Measurements from ENCODE around the gene HSPBP1.

Gene HSPBP1

DNA sequence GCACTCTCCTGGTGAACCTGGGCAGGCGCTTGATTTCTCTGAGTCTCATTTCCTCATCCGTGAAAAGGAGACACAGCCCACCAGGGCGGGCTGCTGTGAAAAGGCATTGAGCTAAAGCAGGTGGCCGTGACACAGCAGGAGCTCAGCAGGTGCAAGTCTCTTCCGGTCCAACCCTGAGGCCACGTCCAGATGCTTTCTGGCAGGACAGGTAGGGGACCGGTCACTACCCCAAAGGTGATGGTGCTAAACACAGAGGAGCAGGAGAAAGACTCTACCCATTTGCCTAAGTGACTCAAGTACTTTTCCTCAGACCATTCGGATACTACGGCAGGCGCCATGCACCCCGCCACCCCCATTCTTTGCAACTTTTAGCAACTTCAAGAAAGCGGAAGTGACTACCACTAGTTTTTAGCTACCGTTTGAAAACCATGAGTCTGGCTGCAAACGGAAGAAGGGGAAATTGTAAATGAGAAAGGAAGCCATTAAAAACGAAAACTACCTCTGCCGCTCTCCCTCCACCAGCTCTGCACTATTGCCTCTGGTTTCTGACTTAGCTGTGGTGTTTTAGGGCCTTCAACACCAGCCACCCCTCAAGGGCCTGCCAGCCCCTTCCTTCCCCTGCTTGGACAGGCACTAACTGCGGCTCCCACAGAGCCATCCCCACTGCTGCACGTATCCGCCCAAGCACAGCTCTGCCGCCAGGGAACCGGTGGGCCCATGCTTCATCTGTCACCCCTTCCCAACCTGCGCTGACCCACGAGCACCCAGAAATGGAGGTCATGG is 25.9 kb downstream of the HSPBP1 start:
- no peak for DNase-seq

DNA sequence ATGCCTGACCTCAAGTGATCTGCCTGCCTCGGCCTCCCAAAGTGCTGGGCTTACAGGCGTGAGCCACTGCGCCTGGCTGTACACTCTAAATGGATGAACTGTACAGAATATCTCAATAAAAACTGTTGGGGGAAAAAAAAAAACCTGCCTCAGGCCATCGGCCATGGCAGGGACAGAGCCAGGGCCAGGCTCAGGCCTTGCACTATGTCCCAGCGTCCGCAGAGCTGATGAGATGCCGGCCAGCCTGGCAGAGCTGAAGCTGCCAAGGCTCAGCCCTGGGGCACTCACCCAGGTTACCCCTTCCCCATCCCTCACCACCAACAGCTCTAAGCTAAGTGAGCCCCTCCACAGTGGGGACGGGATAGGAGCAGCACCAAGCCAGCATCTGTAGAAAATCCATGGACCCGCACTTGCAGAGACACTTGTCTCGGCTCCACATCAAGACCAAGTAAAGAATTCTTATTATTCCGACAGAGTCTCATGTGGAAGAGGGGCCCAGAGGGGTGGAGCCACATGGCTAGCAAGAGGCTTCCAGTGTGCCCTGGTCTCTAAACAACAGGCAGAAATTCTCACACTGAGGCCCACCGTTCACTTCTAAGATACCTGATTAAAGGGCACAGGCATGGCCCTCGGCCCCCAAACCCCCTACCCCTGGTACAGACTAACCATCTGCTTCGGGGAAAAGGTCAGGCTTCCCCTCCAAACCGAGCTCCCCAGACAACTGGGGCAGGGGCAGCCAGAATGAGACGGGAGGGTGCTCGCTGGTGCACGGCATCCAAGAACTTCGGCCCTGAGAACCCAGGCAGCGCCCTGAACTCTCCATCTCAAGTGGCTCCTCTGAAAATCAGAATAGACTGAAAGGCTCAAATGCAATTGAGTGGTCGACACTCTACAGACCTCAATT is 26.9 kb downstream of the HSPBP1 start:
- no peak for DNase-seq

GRCh38 chr19:55251341-55252081 is 28.4 kb downstream of the HSPBP1 start:
- no peak for DNase-seq

DNA sequence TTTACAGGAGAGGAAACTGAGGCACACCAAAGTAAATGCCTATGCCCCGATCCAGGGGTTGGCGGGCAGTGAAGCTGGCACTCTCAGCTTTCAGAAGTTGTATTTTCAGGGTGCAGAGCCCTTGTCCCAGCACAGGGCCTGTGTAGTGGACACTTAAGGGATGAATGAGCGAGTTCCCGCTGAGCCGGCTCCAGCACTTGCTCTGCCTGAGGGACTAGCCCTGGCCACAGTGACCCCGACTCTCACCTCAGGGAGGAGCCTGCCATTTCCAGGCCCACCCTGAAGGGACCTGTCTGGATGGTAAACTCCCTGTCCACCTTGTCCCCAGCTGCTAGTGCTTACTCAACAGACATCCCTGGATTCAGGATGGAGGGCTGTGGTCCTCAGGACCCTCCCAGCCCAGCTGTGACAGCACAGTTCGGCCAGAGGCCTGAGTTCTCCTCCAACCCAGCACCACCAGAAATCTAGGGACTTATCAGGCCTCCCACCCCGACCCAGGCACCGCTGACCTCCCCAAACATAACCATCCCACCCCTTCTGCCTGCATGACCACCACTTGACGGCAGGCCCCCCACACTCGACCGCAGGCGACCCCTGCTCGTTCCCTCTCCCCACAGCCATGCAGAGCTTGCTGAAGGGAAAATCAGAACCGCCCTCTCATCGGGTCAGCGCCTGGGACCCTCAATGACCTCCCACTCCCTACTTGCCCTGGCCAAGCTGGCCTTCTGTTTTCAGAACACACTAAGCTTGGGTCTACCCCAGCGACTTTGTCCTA is 29.5 kb downstream of the HSPBP1 start:
- DNase-seq = no peak

GRCh38 chr19:55249841-55250240 is 30.1 kb downstream of the HSPBP1 start:
- DNase-seq = no peak

GRCh38 chr19:55248704-55249103 is 31.2 kb downstream of the HSPBP1 start:
- no peak for DNase-seq

GRCh38 chr19:55248166-55248675 is 31.7 kb downstream of the HSPBP1 start:
- DNase-seq = no peak

DNA sequence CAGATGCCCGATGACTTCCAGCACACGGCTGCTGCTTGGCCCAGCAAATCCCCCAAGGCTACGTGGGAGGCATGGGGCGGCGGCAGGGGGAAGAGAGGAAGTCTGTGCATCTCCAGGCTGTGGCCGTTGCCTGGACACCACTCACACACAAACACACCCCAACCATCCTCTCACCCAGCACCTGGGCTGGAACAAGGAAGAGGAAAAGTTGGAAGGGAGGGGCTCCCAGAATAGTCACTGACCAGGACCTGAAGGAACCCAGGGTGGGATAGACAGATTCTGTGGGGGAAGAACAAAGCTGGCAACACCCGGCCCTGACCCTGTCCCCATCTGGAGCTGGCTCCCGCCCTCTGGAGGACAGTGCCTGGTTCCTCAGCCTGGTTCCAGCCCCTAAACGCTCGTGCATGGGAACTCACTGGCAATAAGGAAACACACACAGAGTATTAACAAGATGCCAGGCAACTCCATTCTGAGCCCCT is 32.2 kb downstream of the HSPBP1 start:
- DNase-seq = no peak

GRCh38 chr19:55246462-55247451 is 33.2 kb downstream of the HSPBP1 start:
- no peak for DNase-seq

DNA sequence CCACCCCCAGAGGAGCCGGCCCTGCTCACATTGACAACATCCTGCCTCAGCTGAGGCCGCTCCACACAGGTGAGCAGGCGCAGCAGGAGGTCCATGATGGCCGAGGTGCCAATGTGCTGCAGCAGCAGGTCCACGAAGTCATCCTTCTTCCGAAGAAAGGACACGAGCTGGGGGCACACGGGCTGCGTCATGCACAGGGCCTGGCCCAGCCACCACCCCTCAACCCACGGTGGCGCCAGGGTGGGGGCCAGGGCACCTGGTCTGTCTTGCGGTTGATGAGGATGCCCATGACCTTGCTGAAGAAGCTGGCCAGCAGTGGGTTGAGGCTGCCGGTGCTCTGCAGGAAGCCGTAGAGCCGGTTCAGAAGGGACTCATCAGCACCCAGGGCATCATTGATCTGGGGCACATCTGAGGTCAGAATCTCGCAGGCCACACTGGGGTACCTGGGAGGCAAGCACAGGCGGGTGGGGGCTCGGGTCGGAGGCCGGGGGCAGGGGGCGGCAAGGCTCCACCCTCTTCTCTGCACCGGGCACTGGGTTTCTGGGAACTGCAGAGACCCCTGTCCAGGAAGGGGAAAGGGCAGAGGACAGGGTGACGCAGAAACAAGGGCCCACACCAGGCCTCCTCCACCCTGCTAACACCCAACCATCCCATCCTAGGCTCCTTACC is 34.5 kb downstream of the HSPBP1 start:
- no peak for DNase-seq

- no peak for DNase-seq
Measured at GRCh38 chr19:55244004-55244680, 35.8 kb downstream of the HSPBP1 start.

DNA sequence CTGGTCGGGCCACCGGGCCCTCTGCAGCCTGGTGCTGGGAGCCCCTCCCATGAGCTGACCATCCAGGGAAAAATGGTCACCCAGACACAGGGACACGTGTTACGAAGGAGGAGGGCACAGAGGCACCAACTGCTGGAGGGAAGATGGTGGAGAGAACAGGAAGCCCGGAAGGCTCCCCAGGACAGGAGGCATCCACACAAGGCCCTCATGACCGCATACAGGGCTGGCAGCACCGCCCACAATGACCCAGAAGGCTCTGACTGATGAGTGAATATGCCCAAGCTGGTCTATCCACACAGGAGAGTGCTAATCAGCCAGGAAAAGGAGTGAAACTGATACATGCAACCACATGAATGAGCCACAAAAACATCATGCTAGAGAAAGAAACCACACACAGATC is 37.4 kb downstream of the HSPBP1 start:
- no peak for DNase-seq

GRCh38 chr19:55241935-55242464 is 37.9 kb downstream of the HSPBP1 start:
- no peak for DNase-seq

DNA sequence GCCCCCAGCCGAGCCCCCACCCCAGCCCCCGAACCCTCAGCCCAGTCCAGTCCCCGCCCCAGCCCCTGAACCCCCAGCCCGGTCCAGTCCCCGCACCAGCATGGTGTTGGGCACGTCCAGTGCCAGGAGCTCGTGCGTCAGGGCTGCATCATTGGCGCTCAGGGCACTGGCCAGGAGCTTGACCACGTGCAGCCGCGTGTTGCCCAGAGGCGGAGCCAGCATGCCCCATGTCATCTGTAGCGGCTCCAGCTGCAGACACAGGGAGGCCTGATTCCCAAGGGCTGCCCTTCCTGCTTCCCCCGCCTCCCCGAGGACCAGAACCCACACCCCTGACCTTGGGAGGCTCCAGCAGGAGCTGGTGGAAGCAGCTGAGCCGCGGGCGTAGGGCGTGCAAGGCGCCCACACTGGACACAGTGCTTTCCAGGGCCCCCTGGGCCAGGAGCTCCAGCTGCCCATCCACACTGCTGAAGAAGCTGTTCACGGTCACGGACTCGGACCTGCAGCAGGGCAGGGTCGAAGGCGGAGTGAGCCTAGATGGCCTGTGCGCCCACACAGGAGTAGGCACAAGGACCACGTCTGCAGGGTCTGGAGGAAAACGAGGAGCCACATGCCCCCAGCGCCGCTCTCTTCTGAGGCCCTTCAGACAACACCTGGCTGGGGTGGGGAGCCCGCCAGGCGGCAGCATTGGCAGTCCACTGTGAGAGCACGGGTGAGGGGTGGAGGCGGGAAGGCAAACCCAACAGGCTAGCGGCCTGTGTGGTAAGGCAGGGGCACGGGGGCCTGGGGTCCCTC is 38.6 kb downstream of the HSPBP1 start:
- no peak for DNase-seq

- no peak for DNase-seq
Measured at GRCh38 chr19:55240713-55241020, 39.2 kb downstream of the HSPBP1 start.

- no peak for DNase-seq
Measured at GRCh38 chr19:55239004-55239403, 40.9 kb downstream of the HSPBP1 start.

DNA sequence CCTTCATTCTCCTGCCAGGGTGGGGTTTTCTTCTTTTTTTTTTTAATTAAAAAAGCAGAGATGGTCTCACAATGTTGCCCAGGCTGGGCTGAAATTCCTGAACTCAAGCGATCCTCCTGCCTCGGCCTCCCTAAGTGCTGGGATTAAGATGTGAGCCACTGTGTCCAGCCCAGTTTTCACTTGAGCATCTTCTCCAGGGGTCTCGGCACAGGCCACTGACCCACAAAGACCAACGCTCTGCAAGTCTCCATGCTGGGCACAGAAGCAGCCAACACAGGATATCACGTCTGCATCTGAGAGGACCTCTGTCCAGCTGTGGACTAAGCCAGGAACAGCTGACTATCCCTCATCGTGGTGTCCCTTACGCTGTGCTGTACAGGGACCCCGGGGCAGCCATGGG is 41.9 kb downstream of the HSPBP1 start:
- no peak for DNase-seq

DNA sequence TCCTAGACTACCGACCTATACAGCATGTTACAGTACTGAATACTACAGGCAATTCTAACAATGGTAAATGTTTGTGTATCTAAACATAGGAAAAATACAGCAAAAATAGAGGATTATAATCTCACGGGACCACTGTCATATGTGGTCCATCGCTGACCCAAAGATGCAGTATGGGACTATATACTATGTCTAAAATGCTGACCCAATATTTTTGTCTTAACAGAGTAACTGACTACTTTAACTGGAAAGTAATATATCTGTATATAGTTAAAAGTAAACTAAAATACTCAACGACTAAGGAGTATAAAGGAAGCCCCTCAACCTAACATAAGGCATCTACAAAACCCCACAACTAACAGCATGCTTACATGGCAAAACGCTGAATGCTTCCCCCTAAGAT is 46.9 kb downstream of the HSPBP1 start:
- no peak for DNase-seq

DNA sequence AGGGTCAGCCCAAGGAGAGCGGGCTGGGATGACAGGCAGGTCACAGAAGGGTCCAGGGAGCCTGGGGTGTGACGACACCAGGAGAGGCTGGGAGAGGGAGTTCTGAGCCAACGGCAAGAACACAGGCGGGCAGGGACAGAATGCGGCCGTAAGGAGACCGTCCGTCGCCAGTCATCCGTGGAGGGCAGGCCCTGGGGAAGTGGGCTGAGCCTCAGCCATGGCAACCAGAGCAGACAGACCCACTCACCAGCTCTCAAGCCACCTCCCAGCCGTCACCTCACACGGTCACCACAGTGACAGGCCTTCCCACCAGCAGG is 47.7 kb downstream of the HSPBP1 start:
- DNase-seq = no peak
